Thyroid gland (tissue), 4 donors: ENCODE data around the gene ADAM12.

ENCODE experiments used
- POLR2A ChIP-seq, 2 donors: fragments of 450-650 bp; IDR thresholded peaks; one replicate each; pipeline ENCODE4 v1.6.1; 2017; ENCODE audit warnings: antibody characterized with exemption in 2 of 2, mild to moderate bottlenecking in 2 of 2, moderate library complexity in 1 of 2
- TF ChIP-seq, protein P1 (sequence below), 6 experiments: fragments of 200-600 bp in 3 of 6; fragments of 450-650 bp in 3 of 6; sonication (generic) in 3 of 6; IDR thresholded peaks; one replicate each; pipeline ENCODE4 v1.5.1; 2016 to 2019; ENCODE audit warnings: antibody characterized with exemption in 6 of 6, mild to moderate bottlenecking in 2 of 6, inconsistent platforms in 1 of 6, moderate library complexity in 1 of 6

DNA sequence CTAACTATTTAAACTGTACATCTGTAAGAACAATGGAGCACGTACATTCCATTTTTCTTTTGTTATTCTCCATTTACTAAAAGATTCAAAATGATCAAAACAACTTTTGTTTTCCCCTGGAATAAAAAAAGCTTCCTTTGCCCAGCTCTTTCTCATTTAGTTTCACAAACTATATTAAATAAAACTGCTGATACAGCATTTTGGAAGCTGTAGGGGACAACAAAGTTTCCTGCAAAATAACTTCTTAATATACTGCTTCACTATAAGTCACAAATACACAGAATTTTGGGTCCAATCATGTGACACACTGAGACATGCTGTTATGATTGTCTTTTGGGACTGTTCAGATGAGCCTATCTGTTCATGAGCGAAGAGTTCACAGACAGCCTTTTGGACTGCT is 222.4 kb downstream of the ADAM12 start:
- no peak for TF ChIP-seq POLR2A (IDR thresholded peaks at IDR 0.05)
- TF ChIP-seq, protein P1, sequence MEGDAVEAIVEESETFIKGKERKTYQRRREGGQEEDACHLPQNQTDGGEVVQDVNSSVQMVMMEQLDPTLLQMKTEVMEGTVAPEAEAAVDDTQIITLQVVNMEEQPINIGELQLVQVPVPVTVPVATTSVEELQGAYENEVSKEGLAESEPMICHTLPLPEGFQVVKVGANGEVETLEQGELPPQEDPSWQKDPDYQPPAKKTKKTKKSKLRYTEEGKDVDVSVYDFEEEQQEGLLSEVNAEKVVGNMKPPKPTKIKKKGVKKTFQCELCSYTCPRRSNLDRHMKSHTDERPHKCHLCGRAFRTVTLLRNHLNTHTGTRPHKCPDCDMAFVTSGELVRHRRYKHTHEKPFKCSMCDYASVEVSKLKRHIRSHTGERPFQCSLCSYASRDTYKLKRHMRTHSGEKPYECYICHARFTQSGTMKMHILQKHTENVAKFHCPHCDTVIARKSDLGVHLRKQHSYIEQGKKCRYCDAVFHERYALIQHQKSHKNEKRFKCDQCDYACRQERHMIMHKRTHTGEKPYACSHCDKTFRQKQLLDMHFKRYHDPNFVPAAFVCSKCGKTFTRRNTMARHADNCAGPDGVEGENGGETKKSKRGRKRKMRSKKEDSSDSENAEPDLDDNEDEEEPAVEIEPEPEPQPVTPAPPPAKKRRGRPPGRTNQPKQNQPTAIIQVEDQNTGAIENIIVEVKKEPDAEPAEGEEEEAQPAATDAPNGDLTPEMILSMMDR (IDR thresholded peaks at IDR 0.05) = no peak
